ENCODE results near the gene PSMG4.

DNA sequence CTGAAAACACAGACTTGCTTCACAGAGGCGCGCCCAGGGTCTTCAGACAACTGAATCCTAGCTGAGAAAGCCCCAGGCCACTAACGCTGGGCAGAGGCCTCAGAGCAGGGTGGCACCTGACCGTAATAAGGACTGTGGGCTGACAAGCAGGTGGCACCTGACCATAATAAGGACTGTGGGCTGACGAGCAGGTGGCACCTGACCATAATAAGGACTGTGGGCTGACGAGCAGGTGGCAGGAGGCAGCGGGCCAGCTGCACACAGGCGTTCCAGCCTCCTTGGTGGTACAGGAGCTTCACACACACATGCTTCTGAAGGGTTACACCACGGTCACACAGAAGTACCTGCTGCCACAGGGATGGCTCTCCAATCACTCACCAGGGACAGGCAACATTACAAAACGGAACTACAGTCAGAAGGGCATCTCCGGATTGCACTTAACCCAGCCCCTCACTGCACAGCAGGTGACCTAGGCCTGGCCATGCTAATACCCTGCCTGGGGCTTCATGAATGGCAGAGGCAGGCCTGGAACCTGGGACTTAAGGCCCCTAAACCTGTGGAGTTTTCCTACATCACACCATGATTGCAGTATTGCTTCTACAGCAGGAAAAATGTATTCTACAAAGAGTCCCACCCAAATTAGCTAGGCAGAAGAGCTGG, 50.8 kb downstream of the PSMG4 start:
- TF ChIP-seq, protein P1, sequence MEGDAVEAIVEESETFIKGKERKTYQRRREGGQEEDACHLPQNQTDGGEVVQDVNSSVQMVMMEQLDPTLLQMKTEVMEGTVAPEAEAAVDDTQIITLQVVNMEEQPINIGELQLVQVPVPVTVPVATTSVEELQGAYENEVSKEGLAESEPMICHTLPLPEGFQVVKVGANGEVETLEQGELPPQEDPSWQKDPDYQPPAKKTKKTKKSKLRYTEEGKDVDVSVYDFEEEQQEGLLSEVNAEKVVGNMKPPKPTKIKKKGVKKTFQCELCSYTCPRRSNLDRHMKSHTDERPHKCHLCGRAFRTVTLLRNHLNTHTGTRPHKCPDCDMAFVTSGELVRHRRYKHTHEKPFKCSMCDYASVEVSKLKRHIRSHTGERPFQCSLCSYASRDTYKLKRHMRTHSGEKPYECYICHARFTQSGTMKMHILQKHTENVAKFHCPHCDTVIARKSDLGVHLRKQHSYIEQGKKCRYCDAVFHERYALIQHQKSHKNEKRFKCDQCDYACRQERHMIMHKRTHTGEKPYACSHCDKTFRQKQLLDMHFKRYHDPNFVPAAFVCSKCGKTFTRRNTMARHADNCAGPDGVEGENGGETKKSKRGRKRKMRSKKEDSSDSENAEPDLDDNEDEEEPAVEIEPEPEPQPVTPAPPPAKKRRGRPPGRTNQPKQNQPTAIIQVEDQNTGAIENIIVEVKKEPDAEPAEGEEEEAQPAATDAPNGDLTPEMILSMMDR (IDR thresholded peaks at IDR 0.05; ENCODE audit: insufficient read depth, low read length, poor library complexity, severe bottlenecking): no peak
- no peak for TF ChIP-seq EZH2phosphoT487 (conservative IDR thresholded peaks at IDR 0.05; ENCODE audit: low read length)
